Raji (cell line): ENCODE measurements around the gene FRMD3.

Source experiments
- POLR2A ChIP-seq: IDR thresholded peaks from 2 replicates; pipeline ENCODE4 v1.6.1; 2011; ENCODE audit warnings: low read depth, low read length, control low read depth; ENCODE audit not compliant: insufficient read depth

The FRMD3 gene

DNA sequence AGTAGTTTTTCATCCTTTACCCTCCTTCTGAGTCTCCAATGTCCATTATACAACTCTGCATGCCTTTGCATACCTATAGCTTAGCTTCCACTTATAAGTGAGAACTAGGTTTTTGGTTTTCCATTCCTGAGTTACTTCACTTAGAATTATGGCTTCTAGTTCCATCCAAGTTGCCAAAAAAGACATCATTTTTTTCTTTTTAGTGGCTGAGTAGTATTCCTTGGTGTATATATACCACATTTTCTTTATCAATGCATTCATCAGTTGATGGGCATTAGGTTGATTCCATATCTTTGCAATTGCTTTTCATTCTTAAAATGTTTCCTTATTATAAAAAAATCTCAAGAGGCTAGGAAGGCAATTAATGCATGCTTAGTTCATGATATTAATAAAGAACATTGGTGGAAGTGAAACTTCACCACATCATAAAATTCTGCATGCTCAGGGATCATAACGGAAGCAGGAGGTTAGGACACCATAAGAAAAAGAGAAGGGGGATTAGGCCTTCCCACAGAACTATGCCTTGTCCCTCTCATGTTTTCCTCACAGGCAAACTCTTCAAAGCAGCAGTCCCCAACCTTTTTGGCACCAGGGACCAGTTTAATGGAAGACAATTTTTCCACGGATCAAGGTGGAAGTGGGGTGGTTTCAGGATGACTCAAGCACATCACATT, 105.2 kb downstream of the FRMD3 start:
- TF ChIP-seq POLR2A, result no peak

GRCh38 chr9:83432104-83432627, 106.0 kb downstream of the FRMD3 start:
- no peak for TF ChIP-seq POLR2A

DNA sequence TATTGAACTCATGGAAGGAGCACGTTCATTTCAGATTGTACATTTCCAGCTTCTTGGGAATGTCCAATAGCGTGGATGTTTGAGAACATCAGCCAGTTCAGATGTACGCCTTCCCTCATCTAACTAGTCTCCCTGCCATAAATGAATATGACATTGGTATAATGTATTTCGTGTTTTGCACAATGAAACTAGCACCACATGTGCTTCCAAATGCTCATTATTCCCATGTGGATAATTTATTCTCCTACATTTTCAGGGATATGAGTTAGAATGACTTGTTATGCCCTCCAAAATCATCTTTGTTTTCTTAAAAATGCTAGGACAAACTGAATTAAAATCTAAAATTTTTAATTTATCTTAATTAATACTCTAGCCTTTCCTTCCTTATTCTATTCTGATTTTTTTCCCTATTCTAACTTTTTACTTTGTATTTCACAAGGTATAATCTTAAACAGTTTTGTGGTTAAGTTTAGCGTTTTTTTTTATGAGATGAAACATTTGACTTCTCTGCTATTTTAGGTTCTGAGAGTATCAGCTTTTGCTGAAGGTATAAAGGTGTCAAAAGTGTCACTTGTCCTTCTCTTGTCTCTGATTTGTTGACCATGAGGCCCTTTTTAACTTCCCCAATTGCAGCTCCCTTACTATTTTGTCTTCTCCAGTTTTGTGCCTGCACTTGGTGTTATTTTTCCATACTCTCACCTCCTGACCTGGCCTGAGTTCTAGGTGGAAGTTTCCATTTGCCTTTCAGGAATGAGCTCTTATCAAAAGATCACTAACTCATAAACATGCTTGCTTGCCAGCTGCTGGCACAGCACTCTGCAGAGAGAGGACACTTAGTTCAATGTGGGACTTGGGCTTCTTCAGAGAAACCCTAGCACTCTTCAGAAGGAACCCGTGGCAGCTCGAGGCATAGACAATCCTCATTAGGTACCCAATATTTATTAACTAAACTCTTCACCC, 106.8 kb downstream of the FRMD3 start:
- TF ChIP-seq POLR2A, result no peak

- no peak for TF ChIP-seq POLR2A
These were observed 107.5 kb downstream of the FRMD3 start for GRCh38 chr9:83430681-83431080.

GRCh38 chr9:83429229-83429628, 109.0 kb downstream of the FRMD3 start:
- no peak for TF ChIP-seq POLR2A

DNA sequence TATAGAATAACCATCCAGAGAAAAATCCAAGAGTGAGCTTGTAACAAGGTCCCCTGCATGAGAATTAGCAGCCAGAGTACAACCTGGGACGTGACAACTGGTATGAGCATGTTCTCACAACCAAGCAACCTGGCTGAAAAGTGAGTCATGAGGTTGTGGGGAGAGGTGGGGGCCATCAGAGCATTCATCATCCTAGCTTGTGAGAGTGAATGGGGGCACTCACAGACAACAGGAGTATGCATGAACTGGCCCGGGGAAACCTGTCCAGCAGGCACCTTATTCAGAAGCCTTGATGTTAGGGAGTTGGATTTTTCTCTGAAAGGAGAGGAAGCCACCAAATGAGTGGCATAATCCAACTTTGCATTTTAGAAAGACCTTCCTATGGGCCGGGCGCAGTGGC, 113.0 kb downstream of the FRMD3 start:
- no peak for TF ChIP-seq POLR2A

GRCh38 chr9:83424831-83425230, 113.4 kb downstream of the FRMD3 start:
- no peak for TF ChIP-seq POLR2A

DNA sequence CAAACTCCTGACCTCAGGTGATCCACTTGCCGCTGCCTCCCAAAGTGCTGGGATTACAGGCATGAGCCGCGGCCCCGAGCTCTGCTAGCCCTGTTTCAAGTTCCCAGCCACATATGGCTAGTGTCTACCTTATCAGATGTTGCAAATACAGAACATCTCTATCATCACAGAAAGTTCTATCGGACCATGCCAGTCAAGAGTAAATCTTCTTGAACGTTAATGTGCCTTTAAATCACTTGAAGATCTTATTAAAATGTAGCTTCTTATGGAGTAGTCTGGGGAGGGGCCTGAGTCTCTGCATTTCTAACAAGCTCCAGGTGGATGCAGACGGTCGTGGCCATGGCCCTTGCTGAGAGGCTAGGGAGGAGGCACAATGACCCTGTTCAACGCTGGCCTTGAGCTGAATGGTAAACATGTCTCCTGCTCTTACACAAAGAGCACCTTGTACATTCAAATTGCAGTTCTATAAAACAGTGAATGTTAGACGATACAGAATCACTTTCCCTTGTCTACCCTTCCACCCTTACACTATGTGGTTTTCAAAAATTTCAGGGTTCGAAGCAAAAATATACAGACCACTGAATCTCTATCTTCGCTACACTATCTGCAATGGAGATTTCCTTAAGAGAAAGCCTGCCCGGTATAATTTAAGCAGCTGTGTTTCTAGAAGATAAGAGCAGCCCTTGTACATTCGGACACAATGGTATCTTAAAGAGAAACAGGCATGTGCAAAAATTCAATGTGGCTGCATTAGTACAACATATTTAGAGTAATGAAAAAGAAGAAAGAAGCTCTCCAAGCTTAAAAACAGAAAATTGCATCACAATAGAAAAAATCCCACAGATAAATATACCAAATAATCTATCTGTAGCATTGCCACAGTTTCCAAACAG, 114.1 kb downstream of the FRMD3 start:
- TF ChIP-seq POLR2A, result no peak

DNA sequence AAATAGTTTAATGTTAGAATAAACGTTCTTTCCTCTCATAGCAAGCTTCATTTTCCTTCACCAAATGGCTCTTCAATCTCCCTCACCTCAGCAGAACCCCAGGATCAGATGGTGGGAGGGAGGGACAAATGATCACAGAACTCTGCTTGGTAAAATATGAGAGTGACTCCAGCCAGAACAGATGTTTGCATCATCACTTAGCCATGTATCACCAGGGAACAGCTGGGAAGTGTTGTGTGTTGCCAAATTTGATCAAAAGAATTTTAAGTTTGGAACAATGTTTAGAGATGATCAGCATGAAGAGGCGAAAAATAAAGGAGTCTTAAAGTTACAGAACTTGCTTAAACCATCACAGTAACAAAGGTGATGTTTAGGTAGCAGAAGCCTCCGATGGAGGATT, 115.7 kb downstream of the FRMD3 start:
- no peak for TF ChIP-seq POLR2A

DNA sequence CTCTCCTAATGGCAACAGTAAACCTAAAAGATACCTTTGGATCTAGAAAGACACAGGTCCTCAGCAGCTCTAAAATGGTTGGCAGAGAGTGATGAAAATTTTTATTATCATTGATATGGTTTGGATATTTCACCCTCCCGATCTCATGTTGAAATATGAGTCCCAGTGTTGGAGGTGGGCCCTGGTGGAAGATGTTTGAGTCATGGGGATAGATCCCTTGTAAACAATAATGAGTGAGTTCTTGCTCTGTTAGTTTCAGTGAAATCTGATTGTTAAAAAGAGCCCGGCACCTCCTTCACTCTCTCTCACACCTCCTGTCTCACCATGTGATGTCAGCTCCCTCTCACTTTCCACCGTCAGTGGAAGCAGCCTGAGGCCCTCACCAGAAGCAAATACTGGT, 117.7 kb downstream of the FRMD3 start:
- no peak for TF ChIP-seq POLR2A

GRCh38 chr9:83419961-83420360, 118.2 kb downstream of the FRMD3 start:
- no peak for TF ChIP-seq POLR2A

DNA sequence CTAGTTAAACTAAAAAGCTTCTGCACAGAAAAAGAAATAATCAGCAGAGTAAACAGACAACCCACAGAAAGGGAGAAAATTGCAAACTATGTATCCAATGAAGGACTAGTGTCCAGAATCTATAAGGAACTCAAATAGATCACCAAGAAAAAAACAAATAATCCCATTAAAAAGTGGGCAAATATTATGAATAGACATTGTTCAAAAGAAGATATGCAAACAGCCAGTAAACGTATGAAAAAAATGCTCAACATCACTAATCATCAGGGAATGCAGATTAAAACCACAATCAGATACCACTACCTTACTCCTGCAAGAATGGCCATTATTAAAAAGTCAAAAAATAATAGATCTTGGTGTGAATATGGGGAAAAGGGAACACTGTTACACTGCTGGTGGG, 119.9 kb downstream of the FRMD3 start:
- TF ChIP-seq POLR2A, result no peak

- no peak for TF ChIP-seq POLR2A
These were observed 124.8 kb downstream of the FRMD3 start for GRCh38 chr9:83413367-83413766.

DNA sequence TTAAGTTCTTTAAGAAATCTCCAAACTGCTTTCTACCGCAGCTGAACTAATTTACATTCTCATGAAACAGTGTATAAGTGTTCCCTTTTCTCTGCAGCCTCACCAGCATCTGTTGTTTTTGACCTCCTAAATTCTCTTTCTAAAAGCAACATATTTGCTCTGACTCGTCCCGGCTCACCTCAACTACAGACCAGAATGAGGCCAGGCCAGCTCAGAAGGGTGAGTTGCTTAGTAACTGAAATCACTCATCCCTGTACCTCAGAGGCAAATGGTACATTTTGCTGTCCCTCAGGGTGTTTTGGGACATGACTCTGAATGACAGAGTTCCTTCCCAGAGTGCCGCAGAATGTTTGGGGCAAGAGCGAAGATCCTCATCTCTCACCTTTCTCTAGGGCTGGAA, 127.5 kb downstream of the FRMD3 start:
- TF ChIP-seq POLR2A, result no peak

DNA sequence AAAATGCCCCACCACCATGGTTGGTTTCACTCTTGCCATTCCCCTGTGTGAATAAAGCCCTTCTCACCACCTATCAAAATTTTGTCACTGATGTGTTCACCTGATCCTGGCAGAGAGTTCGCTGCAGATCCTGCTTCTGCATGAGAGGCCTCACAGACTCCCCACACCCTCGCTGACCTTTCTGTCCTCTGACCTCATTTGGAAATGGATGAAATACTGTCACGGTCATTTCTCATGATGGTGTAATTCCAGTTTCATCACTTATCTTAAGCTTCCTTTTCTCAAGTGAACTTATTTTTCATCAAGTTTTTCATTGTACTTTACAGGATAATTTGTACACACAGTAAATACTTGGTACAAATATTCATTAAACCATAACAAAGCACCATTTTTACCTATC, 131.3 kb downstream of the FRMD3 start:
- no peak for TF ChIP-seq POLR2A
